SU-DHL-6 (cell line): Measurements from ENCODE around the gene CXCR6.

Experiments used
- H2AFZ ChIP-seq: fragments of 200-600 bp; sonication (generic); 2 replicates; pipeline ENCODE4 v1.6.1; 2014; ENCODE audit warnings: low read depth, mild to moderate bottlenecking, moderate library complexity, mixed read lengths, antibody characterized with exemption, low read length; ENCODE audit not compliant: severe bottlenecking
- H3F3A ChIP-seq: fragments of 200-600 bp; shearing (Covaris generic); 2 replicates; pipeline ENCODE4 v1.6.0; 2016; ENCODE audit warnings: antibody characterized with exemption, mild to moderate bottlenecking; ENCODE audit not compliant: insufficient read depth
- H3K27ac ChIP-seq: fragments of 200-600 bp; sonication (generic); 2 replicates; pipeline ENCODE4 v1.5.1; 2016; ENCODE audit warnings: low read depth, mild to moderate bottlenecking, low read length, moderate library complexity, mixed read lengths
- H3K27me3 ChIP-seq: fragments of 200-600 bp; sonication (generic), shearing (Covaris generic); 2 replicates; pipeline ENCODE4 v1.6.0; 2014; ENCODE audit warnings: mild to moderate bottlenecking, low read length
- H3K36me3 ChIP-seq: fragments of 200-600 bp; sonication (generic); 2 replicates; pipeline ENCODE4 v1.6.1; 2014; ENCODE audit warnings: mild to moderate bottlenecking, low read length, mixed read lengths
- H3K4me2 ChIP-seq: fragments of 300-600, 200-600 bp; shearing (Covaris generic), sonication (generic); 2 replicates; pipeline ENCODE4 v1.6.0; 2014; ENCODE audit warnings: low read length, low read depth, mild to moderate bottlenecking; ENCODE audit not compliant: poor library complexity, severe bottlenecking
- H3K4me3 ChIP-seq: fragments of 200-600 bp; sonication (generic); 2 replicates; pipeline ENCODE4 v1.5.1; 2014; ENCODE audit warnings: antibody characterized with exemption, low read length, mild to moderate bottlenecking, mixed read lengths; ENCODE audit not compliant: insufficient read depth, poor library complexity, severe bottlenecking
- H3K79me2 ChIP-seq: fragments of 200-600 bp; sonication (generic); 2 replicates; pipeline ENCODE4 v1.6.1; 2014; ENCODE audit warnings: mild to moderate bottlenecking, low read length, moderate library complexity; ENCODE audit not compliant: insufficient read depth
- H3K9ac ChIP-seq: fragments of 200-600 bp; sonication (generic); 2 replicates; pipeline ENCODE4 v1.7.0; 2014; ENCODE audit warnings: mild to moderate bottlenecking, low read length
- H3K9me2 ChIP-seq: fragments of 200-600 bp; sonication (generic); replicated peaks from 2 replicates; pipeline ENCODE4 v1.6.1; 2014; ENCODE audit warnings: low read length; ENCODE audit not compliant: insufficient read depth
- H3K9me3 ChIP-seq: fragments of 200-600 bp; sonication (generic); 2 replicates; pipeline ENCODE4 v1.6.1; 2014; ENCODE audit warnings: low read length, mixed read lengths; ENCODE audit not compliant: insufficient read depth
- H4K20me1 ChIP-seq: fragments of 200-600 bp; sonication (generic); 2 replicates; pipeline ENCODE4 v1.6.1; 2014; ENCODE audit warnings: low read depth, mild to moderate bottlenecking, antibody characterized with exemption, low read length, moderate library complexity, mixed read lengths
- EZH2phosphoT487 ChIP-seq: fragments of 200-600 bp; sonication (generic), shearing (Covaris generic); conservative IDR thresholded peaks from 2 replicates; pipeline ENCODE4 v1.6.1; 2018; ENCODE audit warnings: mild to moderate bottlenecking, antibody characterized with exemption, low read length, moderate library complexity, mixed read lengths
- TF ChIP-seq, protein P1 (sequence below): fragments of 200-600 bp; sonication (generic); IDR thresholded peaks from one replicate; pipeline ENCODE4 v1.5.1; 2017; ENCODE audit warnings: antibody characterized with exemption, mild to moderate bottlenecking, low read length, moderate library complexity; ENCODE audit not compliant: insufficient read depth, poor library complexity, severe bottlenecking

The CXCR6 gene

DNA sequence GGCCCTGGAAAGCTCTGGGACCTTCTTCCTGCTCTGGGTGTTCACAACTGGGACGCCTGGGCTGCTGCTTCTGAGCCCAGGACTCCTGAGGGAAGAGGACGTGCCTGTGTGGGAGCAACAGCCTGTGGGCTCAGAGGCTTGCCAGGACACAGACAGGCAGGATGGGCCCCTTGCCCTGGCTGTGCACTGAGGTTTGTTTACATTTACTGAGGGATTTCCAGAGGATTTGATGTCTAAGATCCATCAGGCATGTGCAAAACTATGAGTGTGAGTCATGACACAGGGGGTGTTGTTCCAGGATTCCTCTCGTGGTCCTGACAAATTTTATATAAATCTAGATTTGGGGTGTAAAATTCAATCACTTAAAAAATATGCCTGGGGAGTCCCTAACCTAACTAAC lies 46.3 kb upstream of the CXCR6 start:
- Histone ChIP-seq H3K9me2 (no peaks in the 10 kb centered on the region), H3K4me2 (no peak overlapping the region), H3K27ac (no peak overlapping the region), H3K36me3 (no peaks in the 10 kb centered on the region), H3K27me3 (no peaks in the 10 kb centered on the region), H3K79me2 (no peaks in the 10 kb centered on the region), H2AFZ (no peak overlapping the region), H4K20me1 (no peaks in the 10 kb centered on the region), H3K9ac (no peak overlapping the region), H3K9me3 (no peaks in the 10 kb centered on the region), H3K4me3 (no peak overlapping the region), H3F3A (no peaks in the 10 kb centered on the region)
- TF ChIP-seq, protein P1, sequence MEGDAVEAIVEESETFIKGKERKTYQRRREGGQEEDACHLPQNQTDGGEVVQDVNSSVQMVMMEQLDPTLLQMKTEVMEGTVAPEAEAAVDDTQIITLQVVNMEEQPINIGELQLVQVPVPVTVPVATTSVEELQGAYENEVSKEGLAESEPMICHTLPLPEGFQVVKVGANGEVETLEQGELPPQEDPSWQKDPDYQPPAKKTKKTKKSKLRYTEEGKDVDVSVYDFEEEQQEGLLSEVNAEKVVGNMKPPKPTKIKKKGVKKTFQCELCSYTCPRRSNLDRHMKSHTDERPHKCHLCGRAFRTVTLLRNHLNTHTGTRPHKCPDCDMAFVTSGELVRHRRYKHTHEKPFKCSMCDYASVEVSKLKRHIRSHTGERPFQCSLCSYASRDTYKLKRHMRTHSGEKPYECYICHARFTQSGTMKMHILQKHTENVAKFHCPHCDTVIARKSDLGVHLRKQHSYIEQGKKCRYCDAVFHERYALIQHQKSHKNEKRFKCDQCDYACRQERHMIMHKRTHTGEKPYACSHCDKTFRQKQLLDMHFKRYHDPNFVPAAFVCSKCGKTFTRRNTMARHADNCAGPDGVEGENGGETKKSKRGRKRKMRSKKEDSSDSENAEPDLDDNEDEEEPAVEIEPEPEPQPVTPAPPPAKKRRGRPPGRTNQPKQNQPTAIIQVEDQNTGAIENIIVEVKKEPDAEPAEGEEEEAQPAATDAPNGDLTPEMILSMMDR, result no peak
- no peak for TF ChIP-seq EZH2phosphoT487

DNA sequence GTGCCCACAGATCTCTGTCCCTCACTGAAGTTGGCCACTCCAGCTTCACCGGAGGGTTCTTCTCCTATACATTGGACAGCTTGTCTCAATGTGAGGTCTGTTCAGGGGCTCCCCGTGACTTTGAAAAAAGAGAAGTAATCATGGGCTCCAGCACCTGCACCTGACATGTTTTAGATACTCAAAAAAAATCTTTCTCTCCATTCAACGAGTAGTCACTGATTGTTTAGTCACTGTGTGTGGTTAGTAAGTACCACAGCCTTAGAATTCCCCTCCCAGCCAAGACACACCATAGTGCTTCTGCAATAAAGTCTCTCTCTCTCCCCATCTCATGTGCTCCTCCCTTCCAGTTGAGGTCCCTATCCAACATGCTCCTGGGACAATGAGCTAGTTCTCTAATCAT lies 38.3 kb upstream of the CXCR6 start:
- TF ChIP-seq EZH2phosphoT487, result no peak
- TF ChIP-seq, protein P1, result no peak
- H2AFZ ChIP-seq, result no peak overlapping the region
- H3K4me2 ChIP-seq, result peak overlapping the region; percentile 13
- no peak overlapping the region for H3K4me3 ChIP-seq
- no peaks in the 10 kb centered on the region for H4K20me1 ChIP-seq
- H3K9me2 ChIP-seq, result no peaks in the 10 kb centered on the region
- H3K9me3 ChIP-seq, result no peaks in the 10 kb centered on the region
- H3F3A ChIP-seq, result no peaks in the 10 kb centered on the region
- H3K79me2 ChIP-seq, result no peaks in the 10 kb centered on the region
- H3K36me3 ChIP-seq, result no peaks in the 10 kb centered on the region
- H3K27me3 ChIP-seq, result no peaks in the 10 kb centered on the region
- no peak overlapping the region for H3K9ac ChIP-seq
- peak overlapping the region; percentile 27; the same call in 1 of the 2 replicates for H3K27ac ChIP-seq

DNA sequence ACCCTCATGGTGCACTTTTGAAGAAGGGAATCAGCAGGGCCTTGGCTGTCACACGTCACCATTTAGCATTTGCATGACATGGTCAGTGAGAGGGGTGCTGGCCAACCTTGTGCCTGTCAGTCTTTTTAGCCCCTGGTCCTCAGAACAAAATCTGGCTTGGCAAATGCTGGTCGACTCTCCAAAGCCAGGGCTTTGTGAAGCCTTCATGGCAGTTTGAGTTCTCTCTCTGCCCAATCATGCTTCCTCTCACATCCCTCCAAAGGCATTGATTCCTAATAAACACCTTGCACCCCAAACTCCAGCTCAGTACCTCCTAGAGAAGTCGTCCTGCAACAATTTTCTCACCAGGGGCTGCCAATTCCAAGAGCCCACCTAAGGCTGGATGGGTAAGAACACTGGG lies 37.5 kb upstream of the CXCR6 start:
- TF ChIP-seq EZH2phosphoT487, result no peak
- TF ChIP-seq, protein P1, result no peak
- Histone ChIP-seq H3K79me2 (no peaks in the 10 kb centered on the region), H3K9me2 (no peaks in the 10 kb centered on the region), H3K36me3 (no peaks in the 10 kb centered on the region), H3K9ac (no peak overlapping the region), H3K27ac (no peak overlapping the region), H4K20me1 (no peaks in the 10 kb centered on the region), H2AFZ (no peak overlapping the region), H3K9me3 (no peaks in the 10 kb centered on the region), H3K27me3 (no peaks in the 10 kb centered on the region), H3F3A (no peaks in the 10 kb centered on the region), H3K4me2 (no peak overlapping the region), H3K4me3 (no peak overlapping the region)
